Measurements from ENCODE around the gene SS18L1.

- TF ChIP-seq POLR2A (IDR thresholded peaks at IDR 0.05) (peak in 1 of 2 donors; percentile 25), CTCF (IDR thresholded peaks at IDR 0.05) (no peak)
Observed at GRCh38 chr20:62143957-62144825, 622 bp downstream of the SS18L1 start.

All from uterus (tissue), 2 donors.